Endothelial cell (in vitro differentiated cells): ENCODE results near the gene ARHGAP15. TPM values are rescaled to one million over a fixed set of nuclear protein-coding genes. Genes with fewer than 3 reads are reported as not detected.

ENCODE experiments used
- DNase-seq: peaks from one replicate; pipeline ENCODE4 v3.0.0; 2021; ENCODE audit warnings: low spot score
- H3K27ac Mint-ChIP-seq: one replicate; pipeline ENCODE4 v1.8.0; 2021; ENCODE audit warnings: mixed read lengths, inconsistent platforms; ENCODE audit not compliant: unreplicated experiment
- H3K27me3 Mint-ChIP-seq: one replicate; pipeline ENCODE4 v1.8.0; 2021; ENCODE audit warnings: mild to moderate bottlenecking, moderate library complexity, mixed read lengths, inconsistent platforms; ENCODE audit not compliant: unreplicated experiment
- H3K36me3 Mint-ChIP-seq: one replicate; pipeline ENCODE4 v1.8.0; 2021; ENCODE audit warnings: mild to moderate bottlenecking, low read depth, mixed read lengths, inconsistent platforms; ENCODE audit not compliant: unreplicated experiment
- H3K4me1 Mint-ChIP-seq: one replicate; pipeline ENCODE4 v1.8.0; 2021; ENCODE audit warnings: mild to moderate bottlenecking, mixed read lengths, inconsistent platforms; ENCODE audit not compliant: unreplicated experiment
- H3K4me3 Mint-ChIP-seq: one replicate; pipeline ENCODE4 v1.8.0; 2021; ENCODE audit warnings: mild to moderate bottlenecking, mixed read lengths, inconsistent platforms; ENCODE audit not compliant: unreplicated experiment
- H3K9me3 Mint-ChIP-seq: one replicate; pipeline ENCODE4 v1.8.0; 2021; ENCODE audit warnings: mixed read lengths, inconsistent platforms; ENCODE audit not compliant: unreplicated experiment
- CTCF ChIP-seq: fragments of 200-600 bp; sonication (generic); IDR thresholded peaks from one replicate; pipeline ENCODE4 v1.5.0; 2021; ENCODE audit warnings: antibody characterized with exemption; ENCODE audit not compliant: unreplicated experiment
- total RNA-seq: library from RNA; stranded (reverse); fragmentation: NEBNext Ultra II Directional; extraction: Animal tissue kit (Norgen Biotek cat#: 25700); gene quantifications from one replicate; pipeline ENCODE4 v1.2.1, GENCODE V29; 2021; ENCODE audit not compliant: unreplicated experiment

Gene ARHGAP15
- total RNA-seq, 1 donor from 2014 or later: not detected

GRCh38 chr2:143802242-143802641 is 673.0 kb downstream of the ARHGAP15 start:
- no peaks in the 10 kb centered on the region for H3K4me1 Mint-ChIP-seq
- no peaks in the 10 kb centered on the region for H3K36me3 Mint-ChIP-seq
- H3K27ac Mint-ChIP-seq: no peak overlapping the region
- no peak overlapping the region for H3K4me3 Mint-ChIP-seq
- H3K27me3 Mint-ChIP-seq: no peaks in the 10 kb centered on the region
- TF ChIP-seq CTCF: no peak
- DNase-seq: no peak
- no peaks in the 10 kb centered on the region for H3K9me3 Mint-ChIP-seq

- H3K36me3 Mint-ChIP-seq: no peaks in the 10 kb centered on the region
- H3K27me3 Mint-ChIP-seq: no peaks in the 10 kb centered on the region
- H3K27ac Mint-ChIP-seq: no peak overlapping the region
- no peaks in the 10 kb centered on the region for H3K9me3 Mint-ChIP-seq
- DNase-seq: no peak
- H3K4me3 Mint-ChIP-seq: no peak overlapping the region
- no peaks in the 10 kb centered on the region for H3K4me1 Mint-ChIP-seq
- no peak for TF ChIP-seq CTCF
Observed at GRCh38 chr2:143802871-143803650, 673.8 kb downstream of the ARHGAP15 start.

- Mint-ChIP-seq H3K9me3 (no peaks in the 10 kb centered on the region), H3K4me3 (no peak overlapping the region), H3K27me3 (no peaks in the 10 kb centered on the region), H3K36me3 (no peaks in the 10 kb centered on the region), H3K4me1 (no peaks in the 10 kb centered on the region), H3K27ac (no peak overlapping the region)
- no peak for TF ChIP-seq CTCF
- DNase-seq: no peak
Observed at GRCh38 chr2:143803936-143804335, 674.7 kb downstream of the ARHGAP15 start.

GRCh38 chr2:143805666-143806065 is 676.4 kb downstream of the ARHGAP15 start:
- Mint-ChIP-seq H3K36me3 (no peaks in the 10 kb centered on the region), H3K27ac (no peak overlapping the region), H3K4me1 (no peaks in the 10 kb centered on the region), H3K4me3 (no peak overlapping the region), H3K27me3 (no peaks in the 10 kb centered on the region), H3K9me3 (no peaks in the 10 kb centered on the region)
- DNase-seq: no peak
- no peak for TF ChIP-seq CTCF

GRCh38 chr2:143807192-143807591 is 678.0 kb downstream of the ARHGAP15 start:
- Mint-ChIP-seq H3K36me3 (no peaks in the 10 kb centered on the region), H3K4me1 (no peaks in the 10 kb centered on the region), H3K27ac (no peak overlapping the region), H3K9me3 (no peaks in the 10 kb centered on the region), H3K27me3 (no peaks in the 10 kb centered on the region), H3K4me3 (no peak overlapping the region)
- DNase-seq: no peak
- TF ChIP-seq CTCF: no peak
